ENCODE results near the gene TMEM270.
A peak's percentile ranks its signal among the peaks of the same experiment; 100 is the strongest.

DNA sequence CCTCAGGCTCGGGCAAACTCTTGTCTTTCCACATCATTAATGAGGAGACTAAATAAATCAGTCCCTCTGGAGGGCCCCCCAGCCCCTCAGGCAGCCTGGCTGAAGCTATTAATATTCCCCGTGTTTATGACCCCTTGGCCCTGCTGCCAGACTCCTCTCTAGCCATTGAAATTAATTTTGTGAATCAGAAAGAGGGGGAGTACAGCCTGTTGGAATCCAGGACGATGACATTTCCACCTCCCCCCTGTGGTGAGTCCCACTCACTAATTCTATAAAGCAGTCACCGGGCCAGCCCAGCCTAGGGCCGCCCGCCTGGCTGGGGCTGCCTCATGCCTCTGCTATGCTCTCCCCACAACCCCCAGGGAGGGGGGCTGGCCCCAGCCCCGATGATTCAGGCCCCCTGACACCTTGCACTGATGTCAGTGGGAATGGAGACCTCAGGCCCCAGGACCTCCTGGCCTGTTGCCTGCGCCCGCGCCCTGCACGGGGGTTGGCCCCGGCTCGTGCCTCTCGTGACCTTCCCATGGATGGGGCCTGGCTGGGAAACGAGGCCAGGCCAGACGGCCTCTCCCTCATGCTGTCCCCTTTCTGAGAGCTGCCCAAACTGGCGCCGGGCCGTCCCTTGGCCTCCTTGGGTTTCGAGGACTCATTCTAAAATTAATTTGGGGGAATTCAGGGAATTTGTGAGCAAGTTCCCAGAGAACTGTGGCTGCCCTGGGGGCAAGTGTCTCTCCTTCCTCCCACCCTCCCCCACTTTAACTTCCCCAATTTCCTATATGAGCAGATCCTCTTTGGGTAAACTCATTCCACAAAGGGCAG, 34.0 kb downstream of the TMEM270 start:
- TF ChIP-seq, protein P1, sequence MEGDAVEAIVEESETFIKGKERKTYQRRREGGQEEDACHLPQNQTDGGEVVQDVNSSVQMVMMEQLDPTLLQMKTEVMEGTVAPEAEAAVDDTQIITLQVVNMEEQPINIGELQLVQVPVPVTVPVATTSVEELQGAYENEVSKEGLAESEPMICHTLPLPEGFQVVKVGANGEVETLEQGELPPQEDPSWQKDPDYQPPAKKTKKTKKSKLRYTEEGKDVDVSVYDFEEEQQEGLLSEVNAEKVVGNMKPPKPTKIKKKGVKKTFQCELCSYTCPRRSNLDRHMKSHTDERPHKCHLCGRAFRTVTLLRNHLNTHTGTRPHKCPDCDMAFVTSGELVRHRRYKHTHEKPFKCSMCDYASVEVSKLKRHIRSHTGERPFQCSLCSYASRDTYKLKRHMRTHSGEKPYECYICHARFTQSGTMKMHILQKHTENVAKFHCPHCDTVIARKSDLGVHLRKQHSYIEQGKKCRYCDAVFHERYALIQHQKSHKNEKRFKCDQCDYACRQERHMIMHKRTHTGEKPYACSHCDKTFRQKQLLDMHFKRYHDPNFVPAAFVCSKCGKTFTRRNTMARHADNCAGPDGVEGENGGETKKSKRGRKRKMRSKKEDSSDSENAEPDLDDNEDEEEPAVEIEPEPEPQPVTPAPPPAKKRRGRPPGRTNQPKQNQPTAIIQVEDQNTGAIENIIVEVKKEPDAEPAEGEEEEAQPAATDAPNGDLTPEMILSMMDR (IDR thresholded peaks at IDR 0.05) = no peak
- TF ChIP-seq POLR2A (IDR thresholded peaks at IDR 0.05) = no peak
- TF ChIP-seq EP300 (IDR thresholded peaks at IDR 0.05) = peak in 3 of 4 donors; percentile 2 to 63 (median 49)
- TF ChIP-seq POLR2AphosphoS5 (IDR thresholded peaks at IDR 0.05) = peak; percentile 84 to 85
